SK-N-SH treated with all-trans-retinoic acid at 6 μM for 48 hours (cell line): ENCODE results near the gene CYP39A1.

Experiments used
- BACH2 ChIP-seq: fragments of 250-450 bp; sonication (Bioruptor Pico); IDR thresholded peaks from 2 replicates; pipeline ENCODE4 v1.9.0; 2021; ENCODE audit warnings: mild to moderate bottlenecking, borderline replicate concordance
- ISL1 ChIP-seq: fragments of 250-450 bp; sonication (Bioruptor Pico); IDR thresholded peaks from 2 replicates; pipeline ENCODE4 v2.1.2; 2022; ENCODE audit warnings: mild to moderate bottlenecking, moderate library complexity
- PATZ1 ChIP-seq: fragments of 250-450 bp; sonication (Bioruptor Pico); IDR thresholded peaks from 2 replicates; pipeline ENCODE4 v1.8.0; 2020; ENCODE audit warnings: mild to moderate bottlenecking, moderate library complexity, borderline replicate concordance

GRCh38 chr6:46645265-46645664 is 7.4 kb downstream of the CYP39A1 start:
- no peak for TF ChIP-seq ISL1 (CRISPR knock-in tag)
- no peak for TF ChIP-seq PATZ1
- no peak for TF ChIP-seq BACH2
